HUES64 (cell line): ENCODE data around the gene SRCIN1.

Experiments used
- H3K27ac ChIP-seq: 2 replicates; pipeline ENCODE4 v1.7.0; 2013; ENCODE audit warnings: low read depth, low read length, inconsistent platforms
- H3K27me3 ChIP-seq: 2 replicates; pipeline ENCODE4 v1.6.1; 2013; ENCODE audit warnings: mild to moderate bottlenecking, low read length; ENCODE audit not compliant: insufficient read depth
- H3K36me3 ChIP-seq: 2 replicates; pipeline ENCODE4 v1.6.1; 2013; ENCODE audit warnings: mild to moderate bottlenecking, low read length; ENCODE audit not compliant: insufficient read depth
- H3K4me1 ChIP-seq: 2 replicates; pipeline ENCODE4 v1.6.1; 2013; ENCODE audit warnings: mild to moderate bottlenecking, low read length, moderate library complexity; ENCODE audit not compliant: insufficient read depth
- H3K4me3 ChIP-seq: 2 replicates; pipeline ENCODE4 v1.5.1; 2013; ENCODE audit warnings: mild to moderate bottlenecking, low read length, moderate library complexity
- H3K9ac ChIP-seq: 2 replicates; pipeline ENCODE4 v1.6.1; 2013; ENCODE audit warnings: mild to moderate bottlenecking, low read depth, low read length
- H3K9me3 ChIP-seq: 2 replicates; pipeline ENCODE4 v1.6.1; 2013; ENCODE audit warnings: low read depth, low read length; ENCODE audit not compliant: insufficient read depth
- WGBS: fragments of 150-250, 120-280 bp; methylation state at CpG from one replicate; pipeline ENCODE4 v1.1.7; 2013; ENCODE audit warnings: missing lambda C conversion rate; 5-methylcytosine and 5-hydroxymethylcytosine counted together

The SRCIN1 gene

DNA sequence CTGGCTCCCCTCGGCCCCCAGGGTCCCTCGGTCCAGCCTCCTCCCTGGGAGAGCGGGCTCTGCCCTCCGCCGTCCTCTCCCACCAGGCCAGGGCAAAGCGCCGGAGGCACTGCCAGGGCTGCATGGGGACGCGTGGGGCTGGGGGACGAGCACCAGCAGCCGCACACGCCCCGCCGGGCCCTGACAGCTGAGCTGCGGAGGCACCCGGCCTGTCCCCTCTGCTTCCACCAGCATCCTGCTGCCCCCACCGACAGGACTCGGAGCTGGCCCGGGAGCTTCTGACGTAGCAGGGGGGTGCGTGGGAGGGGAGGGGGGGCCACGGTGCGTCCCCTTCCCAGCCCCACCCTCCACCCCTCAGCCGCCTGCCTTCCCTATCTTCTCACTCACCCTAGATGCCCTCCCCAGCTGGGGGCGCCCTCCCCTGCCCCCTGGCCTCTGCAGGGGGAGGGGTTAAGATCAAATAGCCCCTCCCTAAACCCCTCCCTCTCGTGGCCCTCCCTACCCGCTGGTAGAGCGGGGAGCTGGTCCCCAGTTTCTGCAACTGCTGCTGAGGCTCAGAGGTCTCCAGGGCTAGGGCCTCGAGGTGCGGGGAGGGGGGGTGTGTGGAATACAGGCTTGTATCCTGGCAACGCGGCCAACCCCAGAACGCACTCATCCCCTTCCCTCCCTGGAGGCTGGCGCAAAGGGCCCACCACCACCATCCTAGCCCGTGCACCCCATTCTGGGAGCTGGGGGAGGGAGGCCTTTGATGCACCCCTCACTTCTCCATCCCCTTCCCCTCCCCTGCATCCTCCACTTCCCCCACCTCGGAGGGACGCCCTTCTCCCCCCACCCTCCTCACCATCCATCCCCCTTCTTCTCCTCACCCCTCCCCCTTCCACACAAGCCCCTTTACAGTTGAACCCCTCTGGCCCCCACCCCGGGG lies 1.0 kb downstream of the SRCIN1 start:
- H3K4me3 ChIP-seq = peak overlapping the region; percentile 60
- peaks cover 57% of the 10 kb centered on the region for H3K4me1 ChIP-seq
- peaks cover 45% of the 10 kb centered on the region for H3K27me3 ChIP-seq
- no peak overlapping the region for H3K9ac ChIP-seq
- H3K27ac ChIP-seq = peak overlapping the region; percentile 54; the same call in 1 of the 2 replicates
- WGBS = 12% methylated on average over 24 of the region's 38 CpGs
- H3K9me3 ChIP-seq = no peaks in the 10 kb centered on the region
- no peaks in the 10 kb centered on the region for H3K36me3 ChIP-seq

- Histone ChIP-seq H3K27ac (no peak overlapping the region; the same call in 1 of the 2 replicates), H3K9me3 (no peaks in the 10 kb centered on the region), H3K27me3 (peaks cover 45% of the 10 kb centered on the region), H3K4me1 (peaks cover 62% of the 10 kb centered on the region), H3K9ac (no peak overlapping the region), H3K4me3 (peak overlapping the region; percentile 36), H3K36me3 (no peaks in the 10 kb centered on the region)
- 51% methylated on average over 6 of the region's 6 CpGs for WGBS
These were observed 1.8 kb downstream of the SRCIN1 start for GRCh38 chr17:38603786-38604478.

DNA sequence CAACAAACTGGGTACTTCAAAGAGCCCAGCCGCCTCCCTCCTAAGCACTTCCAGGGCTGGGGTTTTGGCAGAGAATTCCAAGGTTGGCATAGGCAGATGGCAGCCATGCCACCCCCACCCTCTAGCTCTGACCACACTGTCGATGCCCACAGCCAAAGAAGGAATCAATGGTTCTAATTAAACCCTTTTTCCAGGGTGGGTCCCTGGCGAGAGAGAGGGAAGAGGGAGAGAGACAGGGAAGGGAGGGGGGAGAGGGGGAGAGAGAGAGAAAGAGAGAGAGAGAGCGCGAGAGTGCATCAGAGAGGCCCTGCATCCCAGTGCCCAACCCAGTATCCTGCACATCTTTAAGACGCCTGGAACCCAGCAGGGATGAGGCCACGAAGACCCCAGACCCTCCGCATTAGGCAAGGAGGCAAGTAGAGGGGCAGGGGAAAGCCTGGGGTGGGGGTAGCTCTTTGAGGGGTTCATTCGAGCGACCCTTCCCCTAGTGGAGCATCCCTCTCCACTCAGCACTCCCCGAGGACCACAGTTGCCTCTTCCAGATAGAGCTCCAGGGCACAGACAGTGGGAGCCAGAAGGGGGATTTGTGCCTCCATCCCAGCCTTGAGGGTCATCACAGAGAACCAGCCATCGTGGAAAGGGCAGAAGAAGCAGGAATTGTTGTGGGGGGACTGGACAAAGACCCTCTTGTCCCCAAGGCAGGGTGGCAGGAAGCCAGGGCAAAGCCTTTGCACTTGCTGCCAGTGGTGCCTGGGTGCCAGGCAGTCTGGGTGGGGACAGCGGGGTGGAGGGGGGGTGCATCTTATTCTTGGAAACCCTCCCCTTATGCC lies 2.6 kb downstream of the SRCIN1 start:
- H3K9ac ChIP-seq = no peak overlapping the region

GRCh38 chr17:38602453-38602852 lies 3.3 kb downstream of the SRCIN1 start:
- Histone ChIP-seq H3K4me3 (peak overlapping the region; percentile 48), H3K27me3 (peaks cover 40% of the 10 kb centered on the region), H3K9ac (no peak overlapping the region), H3K27ac (peak overlapping the region; percentile 45; the same call in 1 of the 2 replicates), H3K9me3 (no peaks in the 10 kb centered on the region), H3K4me1 (peaks cover 59% of the 10 kb centered on the region), H3K36me3 (no peaks in the 10 kb centered on the region)
- WGBS = 23% methylated on average over 2 of the region's 2 CpGs

More for the DNA sequence above, 2.6 kb downstream of the SRCIN1 start:
- 33% methylated on average over 11 of the region's 13 CpGs for WGBS
- Histone ChIP-seq H3K27ac (no peak overlapping the region), H3K9me3 (no peaks in the 10 kb centered on the region), H3K36me3 (no peaks in the 10 kb centered on the region), H3K4me3 (no peak overlapping the region), H3K27me3 (peaks cover 45% of the 10 kb centered on the region), H3K4me1 (peaks cover 59% of the 10 kb centered on the region)

GRCh38 chr17:38601539-38602351 lies 4.0 kb downstream of the SRCIN1 start:
- peaks cover 34% of the 10 kb centered on the region for H3K27me3 ChIP-seq
- H3K36me3 ChIP-seq = no peaks in the 10 kb centered on the region
- peak overlapping the region; percentile 48 for H3K4me3 ChIP-seq
- 4% methylated on average over 22 of the region's 24 CpGs for WGBS
- H3K4me1 ChIP-seq = peaks cover 59% of the 10 kb centered on the region
- no peaks in the 10 kb centered on the region for H3K9me3 ChIP-seq
- H3K9ac ChIP-seq = no peak overlapping the region
- H3K27ac ChIP-seq = peak overlapping the region; percentile 45; the same call in 1 of the 2 replicates

DNA sequence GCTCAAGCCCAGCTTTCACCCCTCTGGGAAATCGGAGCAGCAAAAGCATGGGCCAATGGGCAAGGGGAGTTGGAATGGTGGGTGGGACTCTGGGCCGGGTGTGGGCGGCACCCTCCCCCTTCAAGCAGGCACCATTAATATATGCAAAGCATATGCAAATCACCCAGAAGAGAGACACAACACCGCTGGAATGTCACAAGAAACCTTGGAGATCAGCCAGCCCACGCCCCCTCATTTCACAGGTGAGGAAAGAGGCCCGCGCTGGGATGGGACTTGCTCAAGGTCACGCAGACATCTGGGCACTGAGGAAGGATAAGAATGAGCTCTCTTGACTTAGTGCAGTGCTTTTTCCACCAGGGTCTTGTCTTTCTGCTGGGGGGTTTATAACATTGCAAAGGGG lies 4.8 kb downstream of the SRCIN1 start:
- WGBS = 49% methylated on average over 7 of the region's 8 CpGs
- Histone ChIP-seq H3K27me3 (peaks cover 33% of the 10 kb centered on the region), H3K36me3 (no peaks in the 10 kb centered on the region), H3K9me3 (no peaks in the 10 kb centered on the region), H3K27ac (peak overlapping the region; percentile 31; the same call in 1 of the 2 replicates), H3K4me3 (peak overlapping the region; percentile 48; the same call in 1 of the 2 replicates), H3K4me1 (peaks cover 57% of the 10 kb centered on the region), H3K9ac (no peak overlapping the region)

DNA sequence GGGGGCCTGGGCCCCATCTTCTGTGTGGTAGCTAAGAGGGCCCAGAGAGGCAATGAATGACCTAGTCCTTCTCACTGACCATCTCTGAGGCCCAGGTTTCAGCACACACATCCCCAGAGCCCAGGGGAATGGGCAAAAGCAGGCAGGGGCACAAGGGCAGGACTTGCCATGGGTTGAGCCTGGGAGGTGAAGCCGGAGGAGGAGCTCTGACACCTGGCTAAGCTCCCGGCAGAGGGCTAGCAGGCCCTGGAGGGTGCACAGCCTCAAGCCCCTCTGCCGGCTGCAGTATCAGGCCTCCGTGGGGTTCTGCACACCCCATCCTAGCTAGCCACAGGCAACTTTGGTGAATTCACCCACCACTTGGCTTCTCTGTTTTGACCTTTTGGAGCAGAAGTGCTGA lies 5.3 kb downstream of the SRCIN1 start:
- Histone ChIP-seq H3K9ac (no peak overlapping the region), H3K4me3 (no peak overlapping the region), H3K4me1 (peaks cover 57% of the 10 kb centered on the region), H3K27ac (no peak overlapping the region), H3K27me3 (peaks cover 33% of the 10 kb centered on the region), H3K9me3 (no peaks in the 10 kb centered on the region), H3K36me3 (no peaks in the 10 kb centered on the region)
- 48% methylated on average over 4 of the region's 4 CpGs for WGBS

DNA sequence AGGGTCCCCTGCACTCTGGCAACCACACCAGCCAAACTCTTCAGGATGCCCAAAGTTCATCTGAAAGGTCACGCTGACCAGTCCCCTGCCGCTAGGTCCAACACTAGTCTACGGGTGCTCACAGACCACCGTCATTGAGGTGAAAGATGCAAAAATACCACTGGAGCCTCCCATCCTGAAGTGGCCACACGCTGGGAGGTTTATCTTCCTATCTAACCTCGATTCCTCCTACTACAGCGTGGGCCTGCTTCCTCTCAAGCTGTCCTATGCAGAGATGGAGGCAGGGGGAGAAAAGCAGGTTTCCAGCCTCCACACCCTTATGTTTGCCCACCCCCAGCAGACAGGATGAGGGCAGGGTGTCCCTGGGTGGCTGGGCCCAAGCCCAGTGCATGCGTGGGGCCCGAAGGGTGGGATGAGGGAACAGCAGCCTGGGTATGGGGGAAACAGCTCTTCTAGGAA lies 6.3 kb downstream of the SRCIN1 start:
- no peak overlapping the region for H3K4me3 ChIP-seq
- 43% methylated on average over 7 of the region's 9 CpGs for WGBS
- no peaks in the 10 kb centered on the region for H3K9me3 ChIP-seq
- no peaks in the 10 kb centered on the region for H3K36me3 ChIP-seq
- H3K27ac ChIP-seq = no peak overlapping the region
- H3K9ac ChIP-seq = no peak overlapping the region
- H3K27me3 ChIP-seq = peaks cover 27% of the 10 kb centered on the region
- H3K4me1 ChIP-seq = peaks cover 57% of the 10 kb centered on the region

GRCh38 chr17:38598995-38599394 lies 6.8 kb downstream of the SRCIN1 start:
- Histone ChIP-seq H3K4me1 (peaks cover 59% of the 10 kb centered on the region), H3K4me3 (no peak overlapping the region), H3K9me3 (no peaks in the 10 kb centered on the region), H3K27ac (no peak overlapping the region), H3K9ac (no peak overlapping the region), H3K27me3 (peaks cover 23% of the 10 kb centered on the region), H3K36me3 (no peaks in the 10 kb centered on the region)
- WGBS = 46% methylated on average over 1 of the region's 3 CpGs

- Histone ChIP-seq H3K27me3 (peaks cover 18% of the 10 kb centered on the region), H3K4me3 (no peak overlapping the region), H3K4me1 (peaks cover 57% of the 10 kb centered on the region), H3K27ac (no peak overlapping the region), H3K36me3 (no peaks in the 10 kb centered on the region), H3K9ac (no peak overlapping the region), H3K9me3 (no peaks in the 10 kb centered on the region)
- 12% methylated on average over 4 of the region's 4 CpGs for WGBS
These were observed 7.2 kb downstream of the SRCIN1 start for GRCh38 chr17:38598536-38598935.
